IPS-18a (cell line): ENCODE measurements around the gene SULT1A2.
"Not testable (repeated sequence)": the region's sequence is repeated elsewhere in the genome, so short reads cannot be mapped to it uniquely, and the experiment has no call there.

Source experiments
- H3K27ac ChIP-seq: one replicate; pipeline ENCODE4 v1.5.1; 2013; ENCODE audit warnings: low read length
- H3K27me3 ChIP-seq: one replicate; pipeline ENCODE4 v1.6.1; 2013; ENCODE audit warnings: mild to moderate bottlenecking, low read length; ENCODE audit not compliant: control insufficient read depth, insufficient read depth
- H3K36me3 ChIP-seq: one replicate; pipeline ENCODE4 v1.6.1; 2013; ENCODE audit warnings: low read depth, low read length; ENCODE audit not compliant: control insufficient read depth
- H3K4me1 ChIP-seq: one replicate; pipeline ENCODE4 v1.6.1; 2013; ENCODE audit warnings: low read depth, low read length; ENCODE audit not compliant: control insufficient read depth
- H3K4me3 ChIP-seq: one replicate; pipeline ENCODE4 v1.5.1; 2013; ENCODE audit warnings: low read length
- H3K9ac ChIP-seq: one replicate; pipeline ENCODE4 v1.6.1; 2013; ENCODE audit warnings: mild to moderate bottlenecking, low read length, moderate library complexity
- H3K9me3 ChIP-seq: one replicate; pipeline ENCODE4 v1.6.1; 2013; ENCODE audit warnings: low read depth, low read length; ENCODE audit not compliant: control insufficient read depth

SULT1A2 gene

DNA sequence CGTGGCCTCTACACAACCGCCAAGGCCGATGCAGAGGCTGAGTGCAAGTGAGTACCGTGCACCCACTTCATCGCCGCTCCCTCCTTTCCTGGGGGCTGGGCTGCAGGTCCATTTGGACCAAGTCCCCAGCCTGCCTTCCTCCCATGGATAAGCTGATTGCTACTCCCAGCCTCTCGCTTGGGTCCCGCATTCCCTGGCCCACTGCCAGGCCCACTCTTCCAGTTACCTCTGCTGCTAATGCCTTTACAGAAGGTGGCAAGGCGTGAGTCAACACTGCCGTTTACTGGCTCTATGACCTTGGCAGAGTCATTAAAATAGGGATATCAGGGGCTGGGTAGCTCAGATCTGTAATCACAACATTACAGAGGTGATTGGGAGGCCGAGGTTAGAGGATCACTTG lies 11.2 kb downstream of the SULT1A2 start:
- no peak overlapping the region for H3K9ac ChIP-seq
- peaks cover 40% of the 10 kb centered on the region for H3K36me3 ChIP-seq
- no peaks in the 10 kb centered on the region for H3K27me3 ChIP-seq
- no peaks in the 10 kb centered on the region for H3K4me1 ChIP-seq
- H3K4me3 ChIP-seq = no peak overlapping the region
- no peaks in the 10 kb centered on the region for H3K9me3 ChIP-seq
- H3K27ac ChIP-seq = no peak overlapping the region

DNA sequence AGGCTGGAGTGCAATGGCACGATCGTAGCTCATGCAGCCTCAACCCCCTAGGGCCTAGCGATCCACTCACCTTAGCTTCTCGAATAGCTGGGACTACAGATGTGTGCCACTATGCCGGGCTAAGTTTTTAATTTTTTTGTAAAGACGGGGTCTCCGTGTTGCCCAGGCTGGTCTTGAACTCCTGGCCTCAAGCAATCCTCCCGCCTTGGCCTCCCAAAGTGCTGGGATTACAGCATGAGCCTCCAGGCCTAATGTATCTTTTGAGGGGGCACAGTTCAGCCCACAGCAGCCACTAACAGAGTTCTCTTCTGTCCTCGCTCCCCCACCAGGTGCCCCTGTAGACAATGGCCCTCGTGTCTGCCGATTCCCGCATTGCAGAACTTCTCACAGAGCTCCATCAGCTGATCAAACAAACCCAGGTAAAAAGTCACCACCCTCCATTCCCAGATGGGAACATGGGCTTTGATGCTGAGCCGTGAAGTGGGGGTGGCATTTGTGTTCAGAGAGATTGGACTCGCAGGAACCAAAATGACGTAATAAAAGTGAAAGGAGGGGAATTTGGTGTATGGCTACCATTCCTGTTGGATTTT lies 16.0 kb downstream of the SULT1A2 start:
- Histone ChIP-seq H3K27me3 (no peaks in the 10 kb centered on the region), H3K9me3 (no peaks in the 10 kb centered on the region), H3K4me1 (no peaks in the 10 kb centered on the region), H3K27ac (no peak overlapping the region), H3K4me3 (no peak overlapping the region), H3K9ac (no peak overlapping the region), H3K36me3 (peaks cover 24% of the 10 kb centered on the region)

DNA sequence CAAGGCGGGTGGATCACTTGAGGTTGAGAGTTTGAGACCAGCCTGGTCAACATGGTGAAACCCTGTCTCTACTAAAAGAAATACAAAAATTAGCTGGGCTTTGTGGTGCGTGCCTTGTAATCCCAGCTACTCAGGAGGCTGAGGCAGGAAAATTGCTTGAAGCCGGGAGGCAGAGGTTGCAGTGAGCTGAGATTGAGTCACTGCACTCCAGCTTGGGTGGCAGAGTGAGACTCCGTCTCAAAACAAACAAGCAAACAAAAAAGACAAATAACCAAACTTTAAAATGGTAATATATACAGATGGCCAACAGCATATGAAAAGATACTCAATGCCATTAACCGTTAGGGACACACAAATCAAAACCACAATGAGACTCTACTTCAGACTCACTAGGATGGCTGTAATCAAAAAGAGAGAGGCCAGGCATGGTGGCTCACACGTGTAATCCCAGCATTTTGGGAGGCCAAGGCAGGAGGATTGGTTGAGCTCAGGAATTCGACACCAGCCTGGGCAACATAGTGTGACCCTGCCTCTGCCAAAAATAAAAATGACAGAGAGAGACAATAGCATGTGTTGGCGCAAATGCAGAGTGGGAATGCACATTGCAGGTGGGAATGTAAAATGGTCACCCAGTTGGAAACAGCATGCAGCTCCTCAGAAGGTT lies 21.3 kb downstream of the SULT1A2 start:
- Histone ChIP-seq H3K4me3 (no peak overlapping the region), H3K9ac (no peak overlapping the region), H3K4me1 (peaks cover 17% of the 10 kb centered on the region), H3K36me3 (no peaks in the 10 kb centered on the region), H3K27ac (no peak overlapping the region), H3K27me3 (no peaks in the 10 kb centered on the region), H3K9me3 (no peaks in the 10 kb centered on the region)

DNA sequence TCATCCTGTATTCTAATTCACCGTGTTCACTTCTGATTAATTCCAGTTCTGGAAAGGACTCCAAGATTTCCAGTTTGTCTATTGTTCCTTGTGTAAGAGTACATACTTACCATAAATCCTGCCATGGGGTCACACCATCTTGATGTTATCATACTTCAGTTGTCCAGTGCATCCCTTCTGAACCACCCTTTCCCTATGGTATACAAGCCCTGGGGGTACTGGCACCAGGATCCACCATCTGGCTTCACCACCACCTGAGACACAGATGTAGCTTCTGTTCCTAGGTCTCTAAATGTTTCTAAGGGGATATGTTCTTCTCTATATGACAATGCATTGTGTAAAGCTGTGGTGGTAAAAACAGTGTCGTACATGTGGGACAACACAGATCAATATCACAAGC lies 21.9 kb downstream of the SULT1A2 start:
- Histone ChIP-seq H3K9me3 (no peaks in the 10 kb centered on the region), H3K27ac (no peak overlapping the region), H3K9ac (no peak overlapping the region), H3K4me3 (no peak overlapping the region), H3K36me3 (no peaks in the 10 kb centered on the region), H3K4me1 (peaks cover 17% of the 10 kb centered on the region), H3K27me3 (no peaks in the 10 kb centered on the region)

DNA sequence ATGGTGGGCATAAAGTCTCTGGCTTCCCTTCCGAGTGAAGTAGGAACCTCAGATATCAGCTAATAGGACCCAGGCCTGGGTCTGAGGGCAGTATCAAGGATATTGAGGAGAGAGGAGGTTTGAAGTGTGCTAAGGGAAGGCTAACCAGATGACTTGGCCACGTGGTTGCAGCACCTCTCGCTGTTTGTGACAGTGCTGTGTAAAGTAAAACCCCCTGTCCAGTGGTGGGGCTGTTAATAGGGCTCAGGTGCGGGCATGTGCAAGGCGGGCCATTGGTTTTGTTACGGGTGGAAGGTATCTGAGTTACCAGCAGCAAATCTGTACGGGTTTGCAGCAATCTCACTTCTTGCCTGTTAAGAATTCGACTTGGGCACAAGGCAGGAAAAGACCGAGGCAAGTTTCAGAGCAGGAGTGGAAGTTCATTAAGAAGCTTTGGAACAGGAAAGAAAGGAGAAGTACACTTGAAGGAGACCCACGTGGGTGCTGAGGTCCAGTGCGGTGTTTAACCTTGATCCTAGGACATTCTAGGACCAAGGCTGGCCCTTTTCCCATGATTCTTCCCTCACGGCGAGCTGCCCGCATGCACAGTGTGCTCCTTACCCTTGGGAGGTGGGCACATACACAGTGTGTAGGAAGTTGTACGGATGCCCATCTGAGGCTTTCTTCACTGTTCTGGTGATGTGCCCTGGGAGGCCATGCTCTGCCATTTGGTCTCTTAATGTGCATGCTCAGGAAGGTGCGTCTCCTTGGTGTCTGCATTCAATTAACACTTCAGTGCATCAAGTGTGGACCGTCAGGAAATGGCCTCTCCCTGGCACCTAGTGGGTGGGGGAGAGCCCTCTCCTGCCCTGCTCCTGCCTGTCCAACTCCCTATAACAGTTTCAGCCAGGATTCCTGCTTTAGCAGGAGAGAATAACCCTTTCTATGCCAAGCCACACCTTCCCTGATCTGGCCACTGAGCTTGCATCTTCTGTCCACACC lies 22.8 kb downstream of the SULT1A2 start:
- Histone ChIP-seq H3K27me3 (no peaks in the 10 kb centered on the region), H3K4me1 (peaks cover 17% of the 10 kb centered on the region), H3K27ac (no peak overlapping the region), H3K36me3 (no peaks in the 10 kb centered on the region), H3K4me3 (no peak overlapping the region), H3K9ac (no peak overlapping the region), H3K9me3 (no peaks in the 10 kb centered on the region)

DNA sequence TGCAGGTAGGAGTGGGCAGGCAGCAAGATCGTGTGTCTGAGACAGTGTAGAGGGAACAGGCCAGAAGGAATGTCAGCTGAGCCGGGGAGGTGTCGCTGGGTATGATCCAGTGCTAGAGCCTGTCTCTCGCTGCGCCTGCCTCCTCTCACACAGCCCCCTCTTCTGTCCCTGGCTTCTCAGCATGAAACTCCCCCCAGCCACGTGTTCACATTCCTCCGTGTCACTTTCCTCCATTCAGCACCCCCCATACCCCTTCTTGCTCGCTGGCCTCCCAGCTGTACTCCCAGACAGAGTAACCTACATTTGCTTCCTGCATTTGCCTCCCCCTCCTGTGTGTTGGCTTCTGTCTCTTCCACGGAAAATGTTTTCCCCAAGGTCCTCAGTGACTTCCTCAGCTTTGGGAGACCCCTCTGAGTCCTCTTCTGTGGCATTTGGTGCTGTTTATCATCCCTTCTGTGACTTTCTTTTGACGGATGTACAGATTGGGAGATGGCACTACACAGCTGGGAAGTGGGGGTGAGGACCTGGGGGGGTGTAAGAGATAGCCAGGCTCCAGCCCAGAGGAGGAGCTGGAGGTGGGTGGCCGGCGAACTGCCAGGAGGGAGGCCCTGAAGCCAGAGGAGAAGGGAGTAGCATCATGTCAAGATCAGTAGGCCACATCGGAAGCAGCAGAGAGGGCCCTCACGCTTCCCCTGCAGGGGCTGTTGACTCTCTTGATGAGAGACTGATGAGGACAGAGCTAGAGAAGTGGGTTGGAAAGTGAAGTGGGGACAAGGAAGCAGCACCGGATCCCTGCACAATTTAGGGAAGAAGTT lies 23.9 kb downstream of the SULT1A2 start:
- Histone ChIP-seq H3K27me3 (no peaks in the 10 kb centered on the region), H3K4me3 (no peak overlapping the region), H3K9me3 (no peaks in the 10 kb centered on the region), H3K36me3 (no peaks in the 10 kb centered on the region), H3K9ac (no peak overlapping the region), H3K4me1 (peaks cover 17% of the 10 kb centered on the region), H3K27ac (no peak overlapping the region)

DNA sequence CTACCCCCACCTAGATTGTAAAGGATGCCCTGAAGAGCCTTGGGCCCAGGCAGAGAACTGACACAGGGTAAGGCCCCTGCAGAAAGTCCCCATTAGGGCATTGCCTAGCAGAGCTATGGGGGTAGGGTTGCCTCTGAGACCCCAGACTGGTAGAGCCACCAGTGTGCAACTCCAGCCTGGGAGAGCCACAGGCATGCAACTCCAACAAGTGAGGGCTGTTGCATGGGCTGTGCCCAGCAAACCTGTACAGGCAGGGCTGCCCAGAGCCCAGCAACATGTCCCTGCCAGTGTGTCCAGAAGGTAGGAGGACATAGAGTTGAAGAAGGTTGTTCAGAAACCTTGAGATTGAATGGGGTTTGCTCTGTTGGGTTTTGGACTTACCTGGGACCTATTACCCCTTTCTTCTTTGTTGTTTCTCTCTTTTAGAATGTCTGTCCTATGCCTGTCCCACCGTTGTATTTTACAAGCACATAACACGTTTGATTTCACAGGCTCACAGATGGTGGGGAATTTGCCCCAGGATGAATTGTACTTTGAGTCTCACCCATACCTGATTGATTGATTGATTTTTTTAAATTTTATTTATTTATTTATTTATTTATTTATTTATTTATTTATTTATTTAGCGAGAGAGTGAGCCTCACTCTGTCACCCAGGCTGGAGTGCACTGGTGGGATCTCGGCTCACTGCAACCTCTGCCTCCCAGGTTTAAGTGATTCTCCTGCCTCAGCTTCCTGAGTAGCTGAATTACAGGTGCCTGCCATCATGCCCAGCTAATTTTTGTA lies 26.7 kb downstream of the SULT1A2 start:
- Histone ChIP-seq H3K9me3 (peaks cover 6% of the 10 kb centered on the region), H3K27me3 (no peaks in the 10 kb centered on the region), H3K27ac (no peak overlapping the region), H3K4me1 (peaks cover 17% of the 10 kb centered on the region), H3K9ac (no peak overlapping the region), H3K36me3 (no peaks in the 10 kb centered on the region), H3K4me3 (no peak overlapping the region)

DNA sequence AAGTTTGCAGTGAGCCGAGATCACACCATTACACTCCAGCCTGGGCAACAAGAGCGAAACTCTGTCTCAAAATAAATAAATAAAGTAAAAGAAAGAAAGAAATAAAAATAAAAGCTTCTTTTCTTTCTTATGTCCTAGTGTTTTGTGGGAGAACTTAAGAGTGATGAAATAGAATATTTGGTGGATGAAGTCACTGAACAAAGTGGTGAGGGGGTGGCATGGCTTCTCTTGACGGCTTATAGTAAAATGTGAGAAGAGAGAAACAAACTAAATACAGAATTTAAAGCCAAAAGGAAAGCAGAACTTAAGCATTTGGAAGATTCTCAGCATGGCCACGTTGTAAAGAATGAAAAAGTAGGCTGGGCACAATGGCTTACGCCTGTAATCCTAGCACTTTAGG lies 27.8 kb downstream of the SULT1A2 start:
- Histone ChIP-seq H3K4me1 (peaks cover 7% of the 10 kb centered on the region), H3K9ac (no peak overlapping the region), H3K9me3 (peaks cover 6% of the 10 kb centered on the region), H3K36me3 (no peaks in the 10 kb centered on the region), H3K27ac (no peak overlapping the region), H3K27me3 (no peaks in the 10 kb centered on the region), H3K4me3 (no peak overlapping the region)

DNA sequence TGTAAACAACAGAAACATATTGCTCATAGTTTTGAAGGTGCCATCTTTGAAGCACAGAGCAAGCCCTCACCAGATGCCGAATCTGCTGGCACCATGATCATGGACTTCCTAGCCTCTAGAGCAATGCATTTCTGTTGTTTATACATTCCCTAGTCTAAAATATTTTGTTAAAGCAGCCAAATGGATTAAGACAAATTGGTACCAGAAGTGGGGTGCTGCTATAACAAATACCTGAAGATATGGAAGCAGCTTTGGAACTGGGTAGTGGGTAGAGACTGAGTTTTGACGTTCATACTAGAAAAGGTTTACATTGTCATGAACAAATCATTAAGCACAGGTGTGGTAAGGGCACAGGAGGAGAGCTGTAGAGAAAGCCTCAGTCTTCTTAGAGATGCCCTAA lies 29.6 kb downstream of the SULT1A2 start:
- Histone ChIP-seq H3K4me1 (no peaks in the 10 kb centered on the region), H3K9me3 (peaks cover 6% of the 10 kb centered on the region), H3K36me3 (no peaks in the 10 kb centered on the region), H3K4me3 (no peak overlapping the region), H3K27me3 (no peaks in the 10 kb centered on the region), H3K9ac (no peak overlapping the region), H3K27ac (no peak overlapping the region)

DNA sequence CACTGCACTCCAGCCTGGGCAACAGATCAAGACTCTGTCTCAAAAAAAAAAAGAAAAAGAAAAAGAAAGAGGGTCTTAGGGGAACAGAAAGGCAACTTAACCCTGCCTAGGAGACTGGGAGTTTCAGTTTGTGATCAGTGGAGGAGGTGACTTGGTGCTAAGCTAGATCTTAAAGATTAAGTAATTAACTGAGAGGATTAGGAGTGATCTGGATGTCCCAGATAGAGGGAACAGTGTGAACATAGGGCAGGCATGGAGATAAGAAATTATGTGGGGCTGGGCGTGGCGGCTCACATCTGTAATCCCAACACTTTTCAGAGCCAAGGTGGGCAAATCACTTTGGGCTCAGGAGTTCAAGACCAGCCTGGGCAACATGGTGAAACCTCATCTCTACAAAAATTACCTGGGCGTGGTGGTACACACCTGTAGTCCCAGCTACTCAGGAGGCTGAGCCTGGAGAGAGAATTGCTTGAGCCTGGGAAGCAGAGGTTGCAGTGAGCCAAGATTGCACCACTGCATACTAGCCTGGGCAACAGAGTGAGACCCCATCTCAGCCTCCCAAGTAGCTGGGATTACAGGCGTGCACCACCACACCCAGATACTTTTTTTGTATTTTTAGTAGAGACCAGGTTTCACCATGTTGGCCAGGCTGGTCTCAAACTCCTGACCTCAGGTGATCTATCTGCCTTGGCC lies 30.5 kb downstream of the SULT1A2 start:
- H3K27ac ChIP-seq, H3K4me1 ChIP-seq, H3K36me3 ChIP-seq, H3K4me3 ChIP-seq, H3K9me3 ChIP-seq, H3K9ac ChIP-seq, H3K27me3 ChIP-seq: not testable (repeated sequence)
